Neural crest cell (in vitro differentiated cells): Measurements from ENCODE around the gene WNT4. TPM values are rescaled to one million over a fixed set of nuclear protein-coding genes. Genes with fewer than 3 reads are reported as not detected.

Source experiments
- DNase-seq: peaks from one replicate; pipeline ENCODE4 v3.0.0; 2021; ENCODE audit warnings: low read depth, mixed read lengths, low spot score
- H3K27ac Mint-ChIP-seq: one replicate; pipeline ENCODE4 v1.8.0; 2021; ENCODE audit warnings: mild to moderate bottlenecking, mixed read lengths; ENCODE audit not compliant: unreplicated experiment
- H3K27me3 Mint-ChIP-seq: 2 replicates; pipeline ENCODE4 v1.8.0; 2021; ENCODE audit warnings: low read depth, mild to moderate bottlenecking, mixed read lengths
- H3K36me3 Mint-ChIP-seq: 2 replicates; pipeline ENCODE4 v1.8.0; 2021; ENCODE audit warnings: low read depth, mild to moderate bottlenecking, mixed read lengths
- H3K4me1 Mint-ChIP-seq: 2 replicates; pipeline ENCODE4 v1.8.0; 2021; ENCODE audit warnings: mixed read lengths
- H3K4me3 Mint-ChIP-seq: one replicate; pipeline ENCODE4 v1.8.0; 2021; ENCODE audit warnings: mild to moderate bottlenecking, mixed read lengths
- H3K9me3 Mint-ChIP-seq: 2 replicates; pipeline ENCODE4 v1.8.0; 2021; ENCODE audit warnings: mixed read lengths
- total RNA-seq: library from RNA; stranded (reverse); gene quantifications from 2 replicates; pipeline ENCODE4 v1.2.1, GENCODE V29; 2021
- TF ChIP-seq, protein P1 (sequence below): fragments of 200-600 bp; sonication (generic); conservative IDR thresholded peaks from 2 replicates; pipeline ENCODE4 v1.5.0; 2021; ENCODE audit warnings: antibody characterized with exemption, mild to moderate bottlenecking

The WNT4 gene
- total RNA-seq, 1 donor from 2014 or later: 0.16 TPM

DNA sequence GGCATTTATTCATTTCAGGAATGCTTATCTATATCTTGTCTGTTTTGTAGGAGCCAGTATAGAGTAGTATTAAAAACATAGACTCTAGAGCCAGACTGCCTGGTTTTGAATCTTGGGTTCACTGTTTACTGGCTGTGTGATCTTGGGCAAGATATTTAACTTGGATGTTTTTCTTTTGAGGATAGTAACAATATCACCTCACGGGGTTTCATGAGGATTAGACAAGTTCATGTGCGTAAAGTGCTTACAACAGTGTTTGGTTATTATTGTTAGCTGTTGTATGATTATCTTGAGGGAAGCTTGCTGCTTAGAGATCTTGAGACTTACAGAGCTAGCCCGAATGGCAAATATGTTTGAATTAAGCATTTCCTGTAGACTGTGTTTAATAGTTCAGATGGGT is 40.2 kb downstream of the WNT4 start:
- no peak for DNase-seq
- Mint-ChIP-seq H3K36me3 (peaks cover 5% of the 10 kb centered on the region), H3K27me3 (no peaks in the 10 kb centered on the region), H3K4me1 (peaks cover 10% of the 10 kb centered on the region), H3K4me3 (no peak overlapping the region), H3K27ac (no peak overlapping the region), H3K9me3 (no peaks in the 10 kb centered on the region)
- TF ChIP-seq, protein P1, sequence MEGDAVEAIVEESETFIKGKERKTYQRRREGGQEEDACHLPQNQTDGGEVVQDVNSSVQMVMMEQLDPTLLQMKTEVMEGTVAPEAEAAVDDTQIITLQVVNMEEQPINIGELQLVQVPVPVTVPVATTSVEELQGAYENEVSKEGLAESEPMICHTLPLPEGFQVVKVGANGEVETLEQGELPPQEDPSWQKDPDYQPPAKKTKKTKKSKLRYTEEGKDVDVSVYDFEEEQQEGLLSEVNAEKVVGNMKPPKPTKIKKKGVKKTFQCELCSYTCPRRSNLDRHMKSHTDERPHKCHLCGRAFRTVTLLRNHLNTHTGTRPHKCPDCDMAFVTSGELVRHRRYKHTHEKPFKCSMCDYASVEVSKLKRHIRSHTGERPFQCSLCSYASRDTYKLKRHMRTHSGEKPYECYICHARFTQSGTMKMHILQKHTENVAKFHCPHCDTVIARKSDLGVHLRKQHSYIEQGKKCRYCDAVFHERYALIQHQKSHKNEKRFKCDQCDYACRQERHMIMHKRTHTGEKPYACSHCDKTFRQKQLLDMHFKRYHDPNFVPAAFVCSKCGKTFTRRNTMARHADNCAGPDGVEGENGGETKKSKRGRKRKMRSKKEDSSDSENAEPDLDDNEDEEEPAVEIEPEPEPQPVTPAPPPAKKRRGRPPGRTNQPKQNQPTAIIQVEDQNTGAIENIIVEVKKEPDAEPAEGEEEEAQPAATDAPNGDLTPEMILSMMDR: no peak

DNA sequence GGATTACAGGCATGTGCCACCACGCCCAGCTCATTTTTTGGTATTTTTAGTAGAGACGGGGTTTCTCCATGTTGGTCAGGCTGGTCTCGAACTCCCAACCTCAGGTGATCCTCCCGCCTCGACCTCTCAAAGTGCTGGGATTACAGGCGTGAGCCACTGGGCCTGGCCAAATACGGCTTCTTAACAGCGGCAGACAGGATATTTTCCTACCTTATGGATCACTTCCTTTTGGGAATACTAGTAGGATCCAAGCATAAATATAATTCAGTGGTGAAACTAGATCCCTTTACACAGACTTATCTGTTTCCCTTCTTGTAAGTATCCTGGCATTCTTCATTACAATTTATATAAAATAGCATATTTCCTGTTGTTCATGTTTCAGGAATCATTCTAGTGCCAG is 40.9 kb downstream of the WNT4 start:
- no peak for DNase-seq
- H3K27me3 Mint-ChIP-seq: no peaks in the 10 kb centered on the region
- no peak overlapping the region for H3K27ac Mint-ChIP-seq
- no peak overlapping the region for H3K4me3 Mint-ChIP-seq
- H3K4me1 Mint-ChIP-seq: peaks cover 9% of the 10 kb centered on the region
- H3K9me3 Mint-ChIP-seq: no peaks in the 10 kb centered on the region
- H3K36me3 Mint-ChIP-seq: peaks cover 5% of the 10 kb centered on the region
- TF ChIP-seq, protein P1: no peak

DNA sequence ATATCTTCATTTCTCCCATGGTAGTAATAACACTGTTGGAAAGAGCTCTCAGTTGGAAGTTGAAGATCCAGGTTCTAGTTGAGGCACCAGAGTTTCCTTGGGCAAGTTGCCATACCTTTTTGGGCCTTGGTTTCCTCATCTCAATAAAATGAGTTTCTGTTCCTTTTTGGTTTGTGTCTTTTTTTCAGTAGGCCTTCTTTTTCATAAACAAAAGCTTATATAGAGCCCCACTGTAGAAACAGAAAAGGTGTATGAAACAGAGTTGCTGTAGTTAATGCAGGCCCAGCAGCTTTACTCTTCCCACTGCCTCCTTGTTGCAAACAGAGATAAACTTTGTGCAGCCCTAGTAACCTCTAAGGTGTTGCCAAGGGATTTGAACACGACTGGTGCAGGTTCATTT is 41.7 kb downstream of the WNT4 start:
- TF ChIP-seq, protein P1: no peak
- Mint-ChIP-seq H3K27ac (no peak overlapping the region), H3K36me3 (peaks cover 5% of the 10 kb centered on the region), H3K9me3 (no peaks in the 10 kb centered on the region), H3K27me3 (no peaks in the 10 kb centered on the region), H3K4me3 (no peak overlapping the region), H3K4me1 (peaks cover 4% of the 10 kb centered on the region)
- no peak for DNase-seq

DNA sequence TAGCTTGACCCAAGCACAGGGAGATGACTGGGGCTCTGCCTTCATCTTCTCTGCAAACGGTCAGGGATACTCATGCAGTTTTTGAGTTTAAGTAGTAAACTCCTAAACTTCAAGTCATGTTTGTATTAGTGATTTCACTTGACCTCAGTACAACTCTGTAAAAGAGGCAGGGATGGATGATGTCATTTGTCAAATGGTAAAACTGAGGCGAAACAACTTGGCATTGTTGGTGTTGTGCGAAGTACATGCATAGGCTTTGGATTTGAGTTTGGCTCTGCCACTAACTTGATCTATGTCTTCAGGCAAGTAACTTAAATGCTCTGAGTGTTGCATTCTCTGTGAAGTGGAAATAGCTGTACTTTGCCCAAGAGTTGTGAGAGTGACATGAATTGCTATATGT is 42.7 kb downstream of the WNT4 start:
- no peaks in the 10 kb centered on the region for H3K4me1 Mint-ChIP-seq
- no peak overlapping the region for H3K27ac Mint-ChIP-seq
- no peak overlapping the region for H3K4me3 Mint-ChIP-seq
- no peaks in the 10 kb centered on the region for H3K9me3 Mint-ChIP-seq
- no peak for DNase-seq
- peaks cover under 1% of the 10 kb centered on the region for H3K36me3 Mint-ChIP-seq
- TF ChIP-seq, protein P1: no peak
- no peaks in the 10 kb centered on the region for H3K27me3 Mint-ChIP-seq

DNA sequence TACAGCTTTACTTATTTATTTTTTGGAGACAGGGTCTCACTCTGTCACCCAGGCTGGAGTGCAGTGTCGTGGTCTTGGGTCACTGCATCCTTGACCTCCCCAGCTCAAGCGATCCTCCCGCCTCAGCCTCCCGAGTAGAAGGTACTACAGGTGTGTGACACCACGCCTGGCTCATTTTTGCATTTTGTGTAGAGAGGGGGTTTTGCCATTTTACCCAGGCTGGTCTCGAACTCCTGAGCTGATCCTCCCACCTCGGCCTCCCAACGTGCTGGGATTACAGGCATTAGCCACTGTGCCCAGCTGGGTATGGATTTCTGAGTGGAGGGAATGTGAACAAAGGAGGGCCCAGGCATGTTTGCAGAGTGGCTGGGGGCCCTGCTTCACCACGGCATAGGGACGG is 44.1 kb downstream of the WNT4 start:
- no peaks in the 10 kb centered on the region for H3K9me3 Mint-ChIP-seq
- DNase-seq: no peak
- H3K27me3 Mint-ChIP-seq: no peaks in the 10 kb centered on the region
- H3K27ac Mint-ChIP-seq: no peak overlapping the region
- TF ChIP-seq, protein P1: no peak
- H3K36me3 Mint-ChIP-seq: peaks cover 5% of the 10 kb centered on the region
- H3K4me1 Mint-ChIP-seq: no peaks in the 10 kb centered on the region
- no peak overlapping the region for H3K4me3 Mint-ChIP-seq

DNA sequence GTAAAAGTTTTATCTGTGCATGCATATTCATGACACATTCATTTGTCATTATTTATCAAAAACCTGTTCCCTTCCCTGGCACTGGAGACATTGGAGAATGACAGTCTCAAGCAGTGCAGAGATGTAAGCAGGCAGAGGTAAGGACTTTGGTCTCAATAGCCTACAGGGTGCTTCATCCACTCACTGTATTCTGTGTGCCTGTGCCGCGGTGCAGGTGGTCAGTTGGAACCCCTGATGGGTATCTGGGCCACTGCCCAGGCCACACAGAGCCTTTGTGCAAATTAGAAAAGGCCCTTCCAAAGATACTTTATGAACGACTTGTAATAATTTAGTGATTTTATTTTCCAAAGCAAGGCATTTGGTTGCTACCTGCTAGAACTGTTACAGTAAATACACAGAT is 46.4 kb downstream of the WNT4 start:
- no peaks in the 10 kb centered on the region for H3K4me1 Mint-ChIP-seq
- no peak overlapping the region for H3K27ac Mint-ChIP-seq
- DNase-seq: no peak
- TF ChIP-seq, protein P1: no peak
- no peaks in the 10 kb centered on the region for H3K27me3 Mint-ChIP-seq
- peaks cover 10% of the 10 kb centered on the region for H3K36me3 Mint-ChIP-seq
- H3K9me3 Mint-ChIP-seq: no peaks in the 10 kb centered on the region
- H3K4me3 Mint-ChIP-seq: no peak overlapping the region
